CD4-positive, alpha-beta T cell (primary cell): Measurements from ENCODE around the gene CDK8. TPM values are rescaled to one million over a fixed set of nuclear protein-coding genes. Genes with fewer than 3 reads are reported as not detected.

ENCODE experiments used
- ATAC-seq: fragments of 200-7000 bp; cut with Tn5 transposase; one replicate; pipeline ENCODE4 v1.10.0; 2022; ENCODE audit warnings: mild to moderate bottlenecking; ENCODE audit not compliant: poor library complexity
- CTCF ChIA-PET: fragments of 350-600 bp; sonication (Branson Sonifier 250); formaldehyde crosslinking; loops from one replicate; lab custom pipeline; 2021; ENCODE audit warnings: antibody characterized with exemption, inconsistent platforms; lab: Charles Lee
- POLR2A ChIA-PET: fragments of 350-600 bp; sonication (Branson Sonifier 250); formaldehyde crosslinking; loops from one replicate; lab custom pipeline; 2021; ENCODE audit warnings: antibody characterized with exemption, inconsistent platforms; lab: Charles Lee
- DNase-seq, 14 experiments: peaks; one replicate each; pipeline ENCODE4 v3.0.0-alpha.2; 2013 to 2020; ENCODE audit warnings: mixed read lengths in 2 of 14
- H3K27ac ChIP-seq, 2 donors: one replicate each; pipeline versions ENCODE4 v1.5.1 to v1.7.0; 2013; ENCODE audit warnings: low read length in 2 of 2, low read depth in 1 of 2, mild to moderate bottlenecking in 1 of 2
- H3K27me3 ChIP-seq, 2 experiments: 1 replicate in 1 of 2; 2 replicates in 1 of 2; pipeline versions ENCODE4 v1.6.1 to v1.7.0; 2013; ENCODE audit warnings: low read length in 2 of 2, control low read depth in 1 of 2, mild to moderate bottlenecking in 1 of 2, moderate library complexity in 1 of 2; ENCODE audit not compliant: insufficient read depth in 2 of 2, control insufficient read depth in 1 of 2
- H3K36me3 ChIP-seq: one replicate; pipeline ENCODE4 v1.6.1; 2013; ENCODE audit warnings: low read length, control low read depth; ENCODE audit not compliant: insufficient read depth
- H3K4me1 ChIP-seq: one replicate; pipeline ENCODE4 v1.6.1; 2013; ENCODE audit warnings: low read length, control low read depth; ENCODE audit not compliant: insufficient read depth
- H3K4me3 ChIP-seq: one replicate; pipeline ENCODE4 v1.5.1; 2013; ENCODE audit warnings: mild to moderate bottlenecking, low read length, moderate library complexity
- H3K9me3 ChIP-seq, 2 experiments: 1 replicate in 1 of 2; 2 replicates in 1 of 2; pipeline versions ENCODE4 v1.6.1 to v1.7.0; 2013; ENCODE audit warnings: low read length in 2 of 2, mild to moderate bottlenecking in 2 of 2, control low read depth in 1 of 2, moderate library complexity in 1 of 2; ENCODE audit not compliant: control insufficient read depth in 1 of 2, insufficient read depth in 1 of 2
- H3K27ac Mint-ChIP-seq: one replicate; pipeline ENCODE4 v1.8.0; 2020; ENCODE audit warnings: mixed read lengths
- H3K27me3 Mint-ChIP-seq: one replicate; pipeline ENCODE4 v1.8.0; 2021; ENCODE audit warnings: mixed read lengths
- H3K36me3 Mint-ChIP-seq: one replicate; pipeline ENCODE4 v1.8.0; 2021; ENCODE audit warnings: low read depth, mixed read lengths
- H3K4me1 Mint-ChIP-seq: one replicate; pipeline ENCODE4 v1.8.0; 2021; ENCODE audit warnings: low read depth, mixed read lengths
- H3K4me3 Mint-ChIP-seq: one replicate; pipeline ENCODE4 v1.8.0; 2020; ENCODE audit warnings: mild to moderate bottlenecking, mixed read lengths
- H3K9me3 Mint-ChIP-seq: one replicate; pipeline ENCODE4 v1.8.0; 2020; ENCODE audit warnings: mixed read lengths
- intact Hi-C, 2 experiments: fragments of 100-400 bp; cut with DNase I in 1 of 2; cut with micrococcal nuclease in 1 of 2; formaldehyde crosslinking; loops; one replicate each; pipeline versions ENCODE4 v1.15.1 to v1.9.0; 2023 to 2025; cut with DNase I, micrococcal nuclease
- total RNA-seq, 174 experiments: library from RNA in 2 of 174; stranded (reverse) in 2 of 174; gene quantifications; one replicate each; pipeline ENCODE4 v1.2.3 and lab custom pipeline; 2021 to 2026
- TF ChIP-seq, protein P1 (sequence below): fragments of 200-600 bp; IDR thresholded peaks from one replicate; pipeline ENCODE4 v1.8.0; 2022; ENCODE audit warnings: antibody characterized with exemption, mild to moderate bottlenecking

The CDK8 gene
- total RNA-seq, 2 experiments from 2014 or later: 6.0 to 6.7 TPM

DNA sequence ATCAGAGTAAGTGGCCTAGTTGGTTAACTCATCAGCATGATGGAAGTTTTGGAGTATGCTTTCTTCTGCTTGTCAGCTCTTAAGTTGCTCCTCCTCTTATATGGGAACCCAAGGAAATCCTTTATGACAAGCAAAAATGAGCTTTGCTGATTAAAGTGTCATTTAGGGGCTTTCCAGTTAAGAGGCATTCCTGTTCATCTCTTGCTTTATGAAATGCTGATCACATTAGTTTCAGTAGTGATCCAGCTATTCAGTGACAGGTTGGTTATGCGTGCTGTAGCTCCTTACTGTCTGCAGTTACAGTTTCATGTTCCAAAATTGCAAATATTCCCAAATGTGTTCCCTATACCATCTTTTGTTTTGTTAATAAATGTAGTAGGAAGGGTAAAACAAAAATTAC lies 146.6 kb downstream of the CDK8 start:
- Mint-ChIP-seq H3K4me3 (no peak overlapping the region), H3K36me3 (peaks cover 78% of the 10 kb centered on the region), H3K27ac (no peak overlapping the region), H3K9me3 (no peaks in the 10 kb centered on the region), H3K4me1 (no peaks in the 10 kb centered on the region), H3K27me3 (no peaks in the 10 kb centered on the region)
- H3K4me3 ChIP-seq: no peak overlapping the region
- TF ChIP-seq, protein P1, sequence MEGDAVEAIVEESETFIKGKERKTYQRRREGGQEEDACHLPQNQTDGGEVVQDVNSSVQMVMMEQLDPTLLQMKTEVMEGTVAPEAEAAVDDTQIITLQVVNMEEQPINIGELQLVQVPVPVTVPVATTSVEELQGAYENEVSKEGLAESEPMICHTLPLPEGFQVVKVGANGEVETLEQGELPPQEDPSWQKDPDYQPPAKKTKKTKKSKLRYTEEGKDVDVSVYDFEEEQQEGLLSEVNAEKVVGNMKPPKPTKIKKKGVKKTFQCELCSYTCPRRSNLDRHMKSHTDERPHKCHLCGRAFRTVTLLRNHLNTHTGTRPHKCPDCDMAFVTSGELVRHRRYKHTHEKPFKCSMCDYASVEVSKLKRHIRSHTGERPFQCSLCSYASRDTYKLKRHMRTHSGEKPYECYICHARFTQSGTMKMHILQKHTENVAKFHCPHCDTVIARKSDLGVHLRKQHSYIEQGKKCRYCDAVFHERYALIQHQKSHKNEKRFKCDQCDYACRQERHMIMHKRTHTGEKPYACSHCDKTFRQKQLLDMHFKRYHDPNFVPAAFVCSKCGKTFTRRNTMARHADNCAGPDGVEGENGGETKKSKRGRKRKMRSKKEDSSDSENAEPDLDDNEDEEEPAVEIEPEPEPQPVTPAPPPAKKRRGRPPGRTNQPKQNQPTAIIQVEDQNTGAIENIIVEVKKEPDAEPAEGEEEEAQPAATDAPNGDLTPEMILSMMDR: no peak
- peaks cover 25% of the 10 kb centered on the region for H3K36me3 ChIP-seq
- intact Hi-C loops: no loop called here
- no peaks in the 10 kb centered on the region for H3K27me3 ChIP-seq
- CTCF ChIA-PET: no interaction called here
- ATAC-seq (no peak), DNase-seq (no peak)
- no peak overlapping the region for H3K27ac ChIP-seq
- no peaks in the 10 kb centered on the region for H3K4me1 ChIP-seq
- H3K9me3 ChIP-seq: no peaks in the 10 kb centered on the region
- POLR2A ChIA-PET: interaction anchor here (0.6 to 1.5 kb wide), 2 partner anchors 20 to 178 kb away, joined by 3 read pairs; partner anchors contain the start of gene RNF6

DNA sequence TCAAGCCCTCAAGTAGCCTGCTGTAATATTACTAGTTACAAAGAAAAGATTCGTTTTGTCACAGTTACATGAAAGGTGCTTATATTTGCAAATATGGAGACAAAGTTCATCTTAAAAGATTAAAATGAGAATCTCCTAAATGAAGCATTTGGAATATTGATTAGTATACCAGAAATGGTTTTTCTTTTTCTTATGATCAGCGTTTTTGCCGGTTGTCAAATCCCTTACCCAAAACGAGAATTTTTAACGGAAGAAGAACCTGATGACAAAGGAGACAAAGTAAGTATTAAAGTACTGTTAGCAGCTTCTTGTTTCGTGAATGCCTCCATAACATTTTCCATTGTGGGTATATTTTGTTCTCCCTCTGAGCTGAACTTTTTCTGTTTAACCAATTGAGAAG lies 147.1 kb downstream of the CDK8 start:
- no peak overlapping the region for H3K4me3 Mint-ChIP-seq
- DNase-seq (no peak), ATAC-seq (no peak)
- H3K27ac Mint-ChIP-seq: no peak overlapping the region
- no peaks in the 10 kb centered on the region for H3K9me3 Mint-ChIP-seq
- peaks cover 83% of the 10 kb centered on the region for H3K36me3 Mint-ChIP-seq
- Histone ChIP-seq H3K27me3 (no peaks in the 10 kb centered on the region), H3K27ac (no peak overlapping the region), H3K4me1 (no peaks in the 10 kb centered on the region), H3K4me3 (no peak overlapping the region), H3K9me3 (no peaks in the 10 kb centered on the region), H3K36me3 (peaks cover 25% of the 10 kb centered on the region)
- intact Hi-C loops: no loop called here
- no peaks in the 10 kb centered on the region for H3K27me3 Mint-ChIP-seq
- CTCF ChIA-PET: no interaction called here
- TF ChIP-seq, protein P1: no peak
- H3K4me1 Mint-ChIP-seq: no peaks in the 10 kb centered on the region
- POLR2A ChIA-PET: interaction anchor here (0.6 to 1.5 kb wide), 2 partner anchors 21 to 179 kb away, joined by 3 read pairs; partner anchors contain the start of gene RNF6

DNA sequence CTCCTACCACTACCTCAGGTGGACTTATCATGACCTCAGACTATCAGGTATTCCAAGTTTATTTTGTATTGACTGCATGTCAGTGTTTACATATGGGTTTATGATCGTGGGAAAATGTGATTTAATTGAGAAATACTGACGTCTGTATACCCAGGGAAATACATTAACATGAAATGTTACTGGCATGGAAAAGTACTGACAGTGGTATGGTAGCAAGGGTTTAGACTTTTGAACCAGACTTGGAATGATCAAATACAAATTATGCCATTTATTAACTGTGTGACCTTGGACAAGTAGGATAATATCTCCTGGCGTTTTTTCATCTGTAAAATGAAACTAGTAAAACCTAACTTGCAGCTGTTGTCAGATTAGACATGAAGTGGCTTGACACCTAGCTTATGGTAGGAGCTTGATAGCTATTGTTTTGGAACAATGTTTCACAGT lies 147.7 kb downstream of the CDK8 start:
- no peak overlapping the region for H3K27ac Mint-ChIP-seq
- H3K4me1 ChIP-seq: no peaks in the 10 kb centered on the region
- H3K27ac ChIP-seq: no peak overlapping the region
- no peaks in the 10 kb centered on the region for H3K4me1 Mint-ChIP-seq
- peaks cover 89% of the 10 kb centered on the region for H3K36me3 Mint-ChIP-seq
- H3K36me3 ChIP-seq: peaks cover 25% of the 10 kb centered on the region
- H3K9me3 Mint-ChIP-seq: no peaks in the 10 kb centered on the region
- no peak overlapping the region for H3K4me3 ChIP-seq
- CTCF ChIA-PET: no interaction called here
- no peaks in the 10 kb centered on the region for H3K9me3 ChIP-seq
- POLR2A ChIA-PET: no interaction called here
- DNase-seq: no peak
- H3K4me3 Mint-ChIP-seq: no peak overlapping the region
- H3K27me3 Mint-ChIP-seq: no peaks in the 10 kb centered on the region
- TF ChIP-seq, protein P1: no peak
- intact Hi-C loops: no loop called here
- no peaks in the 10 kb centered on the region for H3K27me3 ChIP-seq
- no peak for ATAC-seq
